Measurements from ENCODE around the gene G6PC2.
A peak's percentile ranks its signal among the peaks of the same experiment; 100 is the strongest.

G6PC2 gene

GRCh38 chr2:168948621-168949212 is 47.6 kb downstream of the G6PC2 start:
- DNase-seq (ENCODE audit: low spot score) = peak; percentile 14

- no peak for DNase-seq (ENCODE audit: low spot score)
Observed at GRCh38 chr2:168949324-168949723, 48.2 kb downstream of the G6PC2 start.

- no peak for DNase-seq (ENCODE audit: low spot score)
Observed at GRCh38 chr2:168951871-168952270, 50.8 kb downstream of the G6PC2 start.

GRCh38 chr2:168952424-168952823 is 51.3 kb downstream of the G6PC2 start:
- no peak for DNase-seq (ENCODE audit: low spot score)

GRCh38 chr2:168954256-168954655 is 53.2 kb downstream of the G6PC2 start:
- DNase-seq (ENCODE audit: low spot score) = no peak

DNA sequence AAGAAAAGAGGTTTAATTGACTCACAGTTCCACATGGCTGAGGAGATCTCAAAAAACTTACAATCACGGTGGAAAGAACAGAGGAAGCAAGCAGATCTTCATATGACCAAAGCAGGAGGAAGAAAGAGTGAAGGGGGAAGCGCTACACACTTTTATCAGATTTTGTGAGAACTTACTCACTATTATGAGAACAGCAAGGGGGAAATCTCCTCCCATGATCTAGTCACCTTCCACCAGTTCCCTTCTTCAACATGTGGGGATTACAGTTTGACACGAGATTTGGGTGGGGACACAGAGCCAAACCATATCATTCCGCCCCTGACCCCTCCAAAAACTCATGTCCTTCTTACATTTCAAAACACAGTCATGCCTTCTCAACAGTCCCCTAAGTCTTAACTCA is 54.2 kb downstream of the G6PC2 start:
- DNase-seq (ENCODE audit: low spot score) = no peak

DNA sequence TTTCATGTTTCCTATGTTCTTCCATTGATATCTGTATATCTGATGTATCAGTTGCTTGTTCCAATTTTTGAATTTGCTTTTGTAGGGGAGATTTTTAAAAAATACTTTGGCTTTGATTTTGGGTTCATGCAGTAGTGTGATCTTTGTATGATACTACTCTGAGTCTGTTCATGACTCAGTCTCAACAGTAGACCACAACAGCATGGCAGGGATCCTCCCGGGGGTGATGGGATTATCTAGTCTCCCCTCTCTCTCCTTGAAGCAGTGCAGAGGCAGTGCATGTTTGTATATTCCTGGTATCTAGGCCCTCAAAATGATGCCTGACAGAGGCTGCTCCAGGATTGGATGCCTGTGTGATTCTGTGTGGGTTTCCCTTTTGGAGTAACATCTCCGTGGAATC is 55.3 kb downstream of the G6PC2 start:
- no peak for DNase-seq (ENCODE audit: low spot score)
